Measurements from ENCODE around the gene VPS45. TPM values are rescaled to one million over a fixed set of nuclear protein-coding genes. Genes with fewer than 3 reads are reported as not detected.
"Not testable (repeated sequence)": the region's sequence is repeated elsewhere in the genome, so short reads cannot be mapped to it uniquely, and the experiment has no call there.

VPS45 gene
- total RNA-seq, 1 donor from 2014 or later = 33.1 TPM

DNA sequence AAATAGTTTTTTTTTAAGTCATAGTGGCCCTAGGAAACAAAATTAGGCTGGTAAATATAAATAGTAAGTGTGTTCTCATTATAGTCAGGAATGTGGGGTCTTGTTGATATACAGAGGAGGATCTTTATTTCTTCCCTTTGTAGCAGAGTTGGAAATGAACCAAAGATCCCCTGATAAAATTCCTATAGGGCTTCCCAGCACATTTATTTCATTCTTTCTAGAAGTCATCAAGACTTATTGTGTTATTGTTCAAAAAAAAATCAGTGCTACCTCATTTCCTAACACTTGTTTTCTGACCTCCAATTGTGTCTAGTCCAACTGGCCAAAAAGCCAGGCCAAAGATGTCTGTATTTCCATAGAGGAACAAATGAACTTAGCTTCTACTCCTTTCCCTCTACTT, 74.5 kb downstream of the VPS45 start:
- Mint-ChIP-seq H3K27ac (ENCODE audit: unreplicated experiment) (no peak overlapping the region), H3K9me3 (ENCODE audit: low read depth) (no peaks in the 10 kb centered on the region), H3K4me1 (ENCODE audit: low read depth) (no peaks in the 10 kb centered on the region), H3K27me3 (ENCODE audit: low read depth) (no peaks in the 10 kb centered on the region), H3K36me3 (ENCODE audit: low read depth) (peaks cover 4% of the 10 kb centered on the region), H3K4me3 (ENCODE audit: unreplicated experiment) (no peak overlapping the region)
- TF ChIP-seq, protein P1, sequence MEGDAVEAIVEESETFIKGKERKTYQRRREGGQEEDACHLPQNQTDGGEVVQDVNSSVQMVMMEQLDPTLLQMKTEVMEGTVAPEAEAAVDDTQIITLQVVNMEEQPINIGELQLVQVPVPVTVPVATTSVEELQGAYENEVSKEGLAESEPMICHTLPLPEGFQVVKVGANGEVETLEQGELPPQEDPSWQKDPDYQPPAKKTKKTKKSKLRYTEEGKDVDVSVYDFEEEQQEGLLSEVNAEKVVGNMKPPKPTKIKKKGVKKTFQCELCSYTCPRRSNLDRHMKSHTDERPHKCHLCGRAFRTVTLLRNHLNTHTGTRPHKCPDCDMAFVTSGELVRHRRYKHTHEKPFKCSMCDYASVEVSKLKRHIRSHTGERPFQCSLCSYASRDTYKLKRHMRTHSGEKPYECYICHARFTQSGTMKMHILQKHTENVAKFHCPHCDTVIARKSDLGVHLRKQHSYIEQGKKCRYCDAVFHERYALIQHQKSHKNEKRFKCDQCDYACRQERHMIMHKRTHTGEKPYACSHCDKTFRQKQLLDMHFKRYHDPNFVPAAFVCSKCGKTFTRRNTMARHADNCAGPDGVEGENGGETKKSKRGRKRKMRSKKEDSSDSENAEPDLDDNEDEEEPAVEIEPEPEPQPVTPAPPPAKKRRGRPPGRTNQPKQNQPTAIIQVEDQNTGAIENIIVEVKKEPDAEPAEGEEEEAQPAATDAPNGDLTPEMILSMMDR (IDR thresholded peaks at IDR 0.05) = no peak
- no peak for DNase-seq (ENCODE audit: low spot score)

DNA sequence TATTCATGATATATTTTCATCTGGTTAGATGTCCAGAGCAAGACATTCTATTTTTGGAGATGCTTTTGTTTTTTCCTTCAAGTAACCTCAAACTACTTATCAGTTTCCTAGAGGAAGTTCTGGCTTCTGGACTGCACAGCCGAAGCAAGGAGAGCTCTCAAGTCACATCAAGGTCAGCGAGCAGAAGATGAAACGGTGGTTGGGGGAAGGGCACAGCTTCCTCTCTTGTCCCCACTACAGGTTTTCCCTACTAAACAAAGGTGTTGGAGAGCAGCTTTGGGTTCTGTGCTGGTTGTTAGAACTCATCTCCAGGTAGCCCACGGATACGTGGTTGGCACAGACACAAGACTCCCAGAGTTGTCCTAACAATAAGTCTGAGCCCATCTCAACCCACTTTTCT, 77.0 kb downstream of the VPS45 start:
- H3K27me3 Mint-ChIP-seq (ENCODE audit: low read depth) = no peaks in the 10 kb centered on the region
- H3K4me3 Mint-ChIP-seq (ENCODE audit: unreplicated experiment) = no peak overlapping the region
- peaks cover 4% of the 10 kb centered on the region for H3K36me3 Mint-ChIP-seq (ENCODE audit: low read depth)
- H3K27ac Mint-ChIP-seq (ENCODE audit: unreplicated experiment) = no peak overlapping the region
- no peaks in the 10 kb centered on the region for H3K9me3 Mint-ChIP-seq (ENCODE audit: low read depth)
- no peak for DNase-seq (ENCODE audit: low spot score)
- TF ChIP-seq, protein P1 (IDR thresholded peaks at IDR 0.05) = no peak
- H3K4me1 Mint-ChIP-seq (ENCODE audit: low read depth) = peaks cover 17% of the 10 kb centered on the region

- not testable (repeated sequence) for H3K4me3 Mint-ChIP-seq (ENCODE audit: unreplicated experiment); H3K27ac Mint-ChIP-seq (ENCODE audit: unreplicated experiment); H3K27me3 Mint-ChIP-seq (ENCODE audit: low read depth); DNase-seq (ENCODE audit: low spot score); H3K36me3 Mint-ChIP-seq (ENCODE audit: low read depth); H3K9me3 Mint-ChIP-seq (ENCODE audit: low read depth)
- peaks cover 18% of the 10 kb centered on the region for H3K4me1 Mint-ChIP-seq (ENCODE audit: low read depth)
Observed at GRCh38 chr1:150146016-150146415, 78.4 kb downstream of the VPS45 start.

GRCh38 chr1:150146849-150147542, 79.4 kb downstream of the VPS45 start:
- peaks cover 8% of the 10 kb centered on the region for H3K36me3 Mint-ChIP-seq (ENCODE audit: low read depth)
- no peaks in the 10 kb centered on the region for H3K27me3 Mint-ChIP-seq (ENCODE audit: low read depth)
- TF ChIP-seq, protein P1 (IDR thresholded peaks at IDR 0.05) = no peak
- H3K4me1 Mint-ChIP-seq (ENCODE audit: low read depth) = peaks cover 27% of the 10 kb centered on the region
- no peak overlapping the region for H3K27ac Mint-ChIP-seq (ENCODE audit: unreplicated experiment)
- no peak overlapping the region for H3K4me3 Mint-ChIP-seq (ENCODE audit: unreplicated experiment)
- no peak for DNase-seq (ENCODE audit: low spot score)
- H3K9me3 Mint-ChIP-seq (ENCODE audit: low read depth) = no peaks in the 10 kb centered on the region

GRCh38 chr1:150148837-150149270, 81.3 kb downstream of the VPS45 start:
- Mint-ChIP-seq H3K27ac (ENCODE audit: unreplicated experiment) (peak overlapping the region; percentile 92), H3K27me3 (ENCODE audit: low read depth) (no peaks in the 10 kb centered on the region), H3K4me3 (ENCODE audit: unreplicated experiment) (peak overlapping the region; percentile 87), H3K4me1 (ENCODE audit: low read depth) (peaks cover 43% of the 10 kb centered on the region), H3K9me3 (ENCODE audit: low read depth) (no peaks in the 10 kb centered on the region), H3K36me3 (ENCODE audit: low read depth) (peaks cover 12% of the 10 kb centered on the region)
- no peak for DNase-seq (ENCODE audit: low spot score)
- TF ChIP-seq, protein P1 (IDR thresholded peaks at IDR 0.05) = no peak

Measured in chondrocyte (in vitro differentiated cells).